ENCODE results near the gene DOK1. TPM values are rescaled to one million over a fixed set of nuclear protein-coding genes. Genes with fewer than 3 reads are reported as not detected.

The DOK1 gene
- polyA plus RNA-seq, 1 donor (not counting 4 experiments of a cell fraction or from before 2014, with no cell fraction given): 0.97 TPM

- Histone ChIP-seq H3K9me1 (ENCODE audit: control insufficient read depth, extremely low read depth, insufficient read depth, low read length) (no peaks in the 10 kb centered on the region), H3K9me3 (ENCODE audit: control insufficient read depth, low read depth, low read length) (no peaks in the 10 kb centered on the region), H3K79me2 (ENCODE audit: control insufficient read depth, insufficient read depth, low read length) (peaks cover 36% of the 10 kb centered on the region), H3K4me2 (ENCODE audit: control insufficient read depth, extremely low read depth, insufficient read depth, low read depth, low read length) (peak overlapping the region; percentile 80), H3K27ac (ENCODE audit: control insufficient read depth, insufficient read depth, low read length) (peak overlapping the region; percentile 92), H3K9ac (ENCODE audit: control insufficient read depth, extremely low read depth, insufficient read depth, low read length) (peak overlapping the region; percentile 98), H3K27me3 (ENCODE audit: control insufficient read depth, extremely low read depth, insufficient read depth, low read length) (no peaks in the 10 kb centered on the region), H3K36me3 (ENCODE audit: control insufficient read depth in 2 of 2, extremely low read depth in 1 of 2, insufficient read depth in 2 of 2, low read length in 2 of 2) (peaks cover 25 to 33% of the 10 kb centered on the region in 2 experiments), H4K20me1 (ENCODE audit: control insufficient read depth, extremely low read depth, insufficient read depth, low read length) (no peaks in the 10 kb centered on the region), H3K4me1 (ENCODE audit: control insufficient read depth, extremely low read depth, insufficient read depth, low read length) (peaks cover 32% of the 10 kb centered on the region), H2AFZ (ENCODE audit: control insufficient read depth, low read length) (peak overlapping the region; percentile 75), H3K4me3 (ENCODE audit: control insufficient read depth in 2 of 3, extremely low read depth in 1 of 3, insufficient read depth in 2 of 3, low read depth in 1 of 3, low read length in 3 of 3) (peak overlapping the region; percentile 73 to 93 (median 86))
- FAIRE-seq: no peak
- DNase-seq (ENCODE audit: low read depth, low spot score): no peak
- TF ChIP-seq CTCF (optimal IDR thresholded peaks at IDR 0.05 in 1 of 3, IDR thresholded peaks at IDR 0.05 in 1 of 3, conservative IDR thresholded peaks at IDR 0.05 in 1 of 3; ENCODE audit: extremely low read depth in 1 of 3, insufficient read depth in 2 of 3, low read length in 3 of 3) (no peak), EZH2 (IDR thresholded peaks at IDR 0.05; ENCODE audit: low read length) (no peak)
- dilution Hi-C loops (cut with MboI; ENCODE audit: extremely low pct_ligation_motif_present, low sequenced_read_pairs): no loop called here
Observed at GRCh38 chr2:74530239-74531187, 24.0 kb upstream of the DOK1 start.

GRCh38 chr2:74531666-74532065, 22.9 kb upstream of the DOK1 start:
- Histone ChIP-seq H3K27ac (ENCODE audit: control insufficient read depth, insufficient read depth, low read length) (no peak overlapping the region), H2AFZ (ENCODE audit: control insufficient read depth, low read length) (no peak overlapping the region), H3K27me3 (ENCODE audit: control insufficient read depth, extremely low read depth, insufficient read depth, low read length) (no peaks in the 10 kb centered on the region), H3K4me2 (ENCODE audit: control insufficient read depth, extremely low read depth, insufficient read depth, low read depth, low read length) (no peak overlapping the region), H3K79me2 (ENCODE audit: control insufficient read depth, insufficient read depth, low read length) (peaks cover 36% of the 10 kb centered on the region), H3K36me3 (ENCODE audit: control insufficient read depth in 2 of 2, extremely low read depth in 1 of 2, insufficient read depth in 2 of 2, low read length in 2 of 2) (peaks cover 22 to 23% of the 10 kb centered on the region in 2 experiments), H3K9me3 (ENCODE audit: control insufficient read depth, low read depth, low read length) (no peaks in the 10 kb centered on the region), H3K4me1 (ENCODE audit: control insufficient read depth, extremely low read depth, insufficient read depth, low read length) (peaks cover 21% of the 10 kb centered on the region), H3K9me1 (ENCODE audit: control insufficient read depth, extremely low read depth, insufficient read depth, low read length) (no peaks in the 10 kb centered on the region), H3K9ac (ENCODE audit: control insufficient read depth, extremely low read depth, insufficient read depth, low read length) (no peak overlapping the region), H4K20me1 (ENCODE audit: control insufficient read depth, extremely low read depth, insufficient read depth, low read length) (no peaks in the 10 kb centered on the region), H3K4me3 (ENCODE audit: control insufficient read depth in 2 of 3, extremely low read depth in 1 of 3, insufficient read depth in 2 of 3, low read depth in 1 of 3, low read length in 3 of 3) (no peak overlapping the region)
- no peak for TF ChIP-seq CTCF (optimal IDR thresholded peaks at IDR 0.05 in 1 of 3, IDR thresholded peaks at IDR 0.05 in 1 of 3, conservative IDR thresholded peaks at IDR 0.05 in 1 of 3; ENCODE audit: extremely low read depth in 1 of 3, insufficient read depth in 2 of 3, low read length in 3 of 3)
- DNase-seq (ENCODE audit: low read depth, low spot score) (no peak), FAIRE-seq (no peak)
- dilution Hi-C loops (cut with MboI; ENCODE audit: extremely low pct_ligation_motif_present, low sequenced_read_pairs): no loop called here
